ENCODE data around the gene LMAN1.

DNA sequence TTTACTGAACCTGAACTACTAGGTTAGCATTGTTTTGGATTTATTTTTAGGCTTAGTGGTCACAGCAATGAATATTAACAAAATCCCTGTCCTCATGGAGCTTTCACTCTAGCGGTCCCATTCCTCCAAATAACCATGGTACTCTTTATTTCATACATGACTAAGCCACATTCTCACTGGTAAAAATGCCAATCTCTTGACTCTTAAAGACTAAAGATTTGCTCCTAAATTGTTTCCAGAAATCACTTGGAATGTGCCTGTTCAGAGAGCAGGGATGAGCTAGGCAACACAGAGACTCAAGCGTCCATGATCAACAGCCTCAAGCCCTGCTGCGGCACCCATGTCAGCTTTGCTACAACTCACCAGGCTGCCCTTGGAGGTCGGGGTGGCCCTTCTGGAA is 13.5 kb downstream of the LMAN1 start:
- TF ChIP-seq ZBTB7A (tag by site-specific recombination; IDR thresholded peaks at IDR 0.05; ENCODE audit: low read depth) (no peak), OSR2 (tag by site-specific recombination; IDR thresholded peaks at IDR 0.05) (no peak), HOXD13 (CRISPR knock-in tag; IDR thresholded peaks at IDR 0.05; ENCODE audit: borderline replicate concordance) (no peak), ZNF23 (tag by site-specific recombination; IDR thresholded peaks at IDR 0.05; ENCODE audit: borderline replicate concordance) (no peak), SETDB1 (IDR thresholded peaks at IDR 0.05; ENCODE audit: insufficient read length, low read length) (no peak), ZNF155 (tag by site-specific recombination; IDR thresholded peaks at IDR 0.05) (no peak), ZNF274 (IDR thresholded peaks at IDR 0.05; ENCODE audit: low read length) (no peak), ZNF274 (tag by site-specific recombination; IDR thresholded peaks at IDR 0.05; ENCODE audit: borderline replicate concordance) (no peak), REPIN1 (tag by site-specific recombination; IDR thresholded peaks at IDR 0.05; ENCODE audit: low read depth) (no peak), ZNF146 (tag by site-specific recombination; IDR thresholded peaks at IDR 0.05) (no peak)
- TF ChIP-seq, protein P1, sequence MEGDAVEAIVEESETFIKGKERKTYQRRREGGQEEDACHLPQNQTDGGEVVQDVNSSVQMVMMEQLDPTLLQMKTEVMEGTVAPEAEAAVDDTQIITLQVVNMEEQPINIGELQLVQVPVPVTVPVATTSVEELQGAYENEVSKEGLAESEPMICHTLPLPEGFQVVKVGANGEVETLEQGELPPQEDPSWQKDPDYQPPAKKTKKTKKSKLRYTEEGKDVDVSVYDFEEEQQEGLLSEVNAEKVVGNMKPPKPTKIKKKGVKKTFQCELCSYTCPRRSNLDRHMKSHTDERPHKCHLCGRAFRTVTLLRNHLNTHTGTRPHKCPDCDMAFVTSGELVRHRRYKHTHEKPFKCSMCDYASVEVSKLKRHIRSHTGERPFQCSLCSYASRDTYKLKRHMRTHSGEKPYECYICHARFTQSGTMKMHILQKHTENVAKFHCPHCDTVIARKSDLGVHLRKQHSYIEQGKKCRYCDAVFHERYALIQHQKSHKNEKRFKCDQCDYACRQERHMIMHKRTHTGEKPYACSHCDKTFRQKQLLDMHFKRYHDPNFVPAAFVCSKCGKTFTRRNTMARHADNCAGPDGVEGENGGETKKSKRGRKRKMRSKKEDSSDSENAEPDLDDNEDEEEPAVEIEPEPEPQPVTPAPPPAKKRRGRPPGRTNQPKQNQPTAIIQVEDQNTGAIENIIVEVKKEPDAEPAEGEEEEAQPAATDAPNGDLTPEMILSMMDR (tag by site-specific recombination; IDR thresholded peaks at IDR 0.05): no peak
- TF ChIP-seq, protein P2, sequence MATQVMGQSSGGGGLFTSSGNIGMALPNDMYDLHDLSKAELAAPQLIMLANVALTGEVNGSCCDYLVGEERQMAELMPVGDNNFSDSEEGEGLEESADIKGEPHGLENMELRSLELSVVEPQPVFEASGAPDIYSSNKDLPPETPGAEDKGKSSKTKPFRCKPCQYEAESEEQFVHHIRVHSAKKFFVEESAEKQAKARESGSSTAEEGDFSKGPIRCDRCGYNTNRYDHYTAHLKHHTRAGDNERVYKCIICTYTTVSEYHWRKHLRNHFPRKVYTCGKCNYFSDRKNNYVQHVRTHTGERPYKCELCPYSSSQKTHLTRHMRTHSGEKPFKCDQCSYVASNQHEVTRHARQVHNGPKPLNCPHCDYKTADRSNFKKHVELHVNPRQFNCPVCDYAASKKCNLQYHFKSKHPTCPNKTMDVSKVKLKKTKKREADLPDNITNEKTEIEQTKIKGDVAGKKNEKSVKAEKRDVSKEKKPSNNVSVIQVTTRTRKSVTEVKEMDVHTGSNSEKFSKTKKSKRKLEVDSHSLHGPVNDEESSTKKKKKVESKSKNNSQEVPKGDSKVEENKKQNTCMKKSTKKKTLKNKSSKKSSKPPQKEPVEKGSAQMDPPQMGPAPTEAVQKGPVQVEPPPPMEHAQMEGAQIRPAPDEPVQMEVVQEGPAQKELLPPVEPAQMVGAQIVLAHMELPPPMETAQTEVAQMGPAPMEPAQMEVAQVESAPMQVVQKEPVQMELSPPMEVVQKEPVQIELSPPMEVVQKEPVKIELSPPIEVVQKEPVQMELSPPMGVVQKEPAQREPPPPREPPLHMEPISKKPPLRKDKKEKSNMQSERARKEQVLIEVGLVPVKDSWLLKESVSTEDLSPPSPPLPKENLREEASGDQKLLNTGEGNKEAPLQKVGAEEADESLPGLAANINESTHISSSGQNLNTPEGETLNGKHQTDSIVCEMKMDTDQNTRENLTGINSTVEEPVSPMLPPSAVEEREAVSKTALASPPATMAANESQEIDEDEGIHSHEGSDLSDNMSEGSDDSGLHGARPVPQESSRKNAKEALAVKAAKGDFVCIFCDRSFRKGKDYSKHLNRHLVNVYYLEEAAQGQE (tag by site-specific recombination; IDR thresholded peaks at IDR 0.05): no peak
